Parathyroid adenoma (tissue), 2 donors: ENCODE results near the gene FLYWCH1.
"Not testable (repeated sequence)": the region's sequence is repeated elsewhere in the genome, so short reads cannot be mapped to it uniquely, and the experiment has no call there.

ENCODE experiments used
- H2AFZ ChIP-seq: fragments of 300-600 bp; sonication (generic); one replicate; pipeline ENCODE4 v1.7.0; 2017; ENCODE audit warnings: antibody characterized with exemption, mild to moderate bottlenecking
- H3K27ac ChIP-seq: fragments of 300-600 bp; sonication (generic); one replicate; pipeline ENCODE4 v1.7.0; 2017
- H3K27me3 ChIP-seq: fragments of 300-600 bp; sonication (generic); one replicate; pipeline ENCODE4 v1.7.0; 2017; ENCODE audit warnings: low read length; ENCODE audit not compliant: control insufficient read depth, insufficient read depth
- H3K36me3 ChIP-seq: fragments of 300-600 bp; sonication (generic); one replicate; pipeline ENCODE4 v1.7.0; 2017; ENCODE audit warnings: low read length; ENCODE audit not compliant: control insufficient read depth, insufficient read depth
- H3K4me1 ChIP-seq: fragments of 300-600 bp; sonication (generic); one replicate; pipeline ENCODE4 v1.7.0; 2017; ENCODE audit warnings: control low read depth
- H3K4me2 ChIP-seq: fragments of 300-600 bp; sonication (generic); one replicate; pipeline ENCODE4 v1.7.0; 2017; ENCODE audit warnings: low read length
- H3K4me3 ChIP-seq: fragments of 300-600 bp; sonication (generic); one replicate; pipeline ENCODE4 v1.7.0; 2017; ENCODE audit warnings: low read depth, low read length
- H3K79me2 ChIP-seq: fragments of 300-600 bp; sonication (generic); one replicate; pipeline ENCODE4 v1.7.0; 2017; ENCODE audit warnings: control low read depth
- H3K9ac ChIP-seq: fragments of 300-600 bp; sonication (generic); one replicate; pipeline ENCODE4 v1.7.0; 2017; ENCODE audit warnings: mild to moderate bottlenecking
- H3K9me3 ChIP-seq: fragments of 300-600 bp; sonication (generic); one replicate; pipeline ENCODE4 v1.7.0; 2017; ENCODE audit warnings: low read length; ENCODE audit not compliant: control insufficient read depth
- TF ChIP-seq, protein P1 (sequence below): fragments of 300-600 bp; sonication (generic); IDR thresholded peaks from one replicate; pipeline ENCODE4 v1.7.0; 2017; ENCODE audit warnings: antibody characterized with exemption, mild to moderate bottlenecking
- donor health status: primary hyperparathyroidism.

FLYWCH1 gene

DNA sequence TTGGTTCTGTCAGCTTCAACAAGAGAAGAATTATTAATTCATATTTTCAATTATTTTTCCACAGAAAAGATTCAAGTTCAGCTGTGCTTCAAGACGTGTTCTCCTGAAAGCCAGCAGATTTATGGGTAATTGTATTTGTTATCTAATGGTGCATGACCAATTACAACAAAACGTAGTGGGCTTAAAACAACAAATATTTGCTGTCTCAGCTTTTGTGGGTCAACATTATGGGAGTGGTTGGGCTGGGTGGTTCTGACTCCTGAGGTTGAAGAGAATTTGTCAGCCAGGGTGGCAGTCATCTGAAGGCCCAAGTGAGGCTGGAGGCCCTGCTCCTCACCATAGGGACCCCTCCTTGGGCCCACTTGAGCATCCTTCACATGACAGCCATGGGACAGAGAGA lies 28.2 kb downstream of the FLYWCH1 start:
- H2AFZ ChIP-seq, result no peak overlapping the region

DNA sequence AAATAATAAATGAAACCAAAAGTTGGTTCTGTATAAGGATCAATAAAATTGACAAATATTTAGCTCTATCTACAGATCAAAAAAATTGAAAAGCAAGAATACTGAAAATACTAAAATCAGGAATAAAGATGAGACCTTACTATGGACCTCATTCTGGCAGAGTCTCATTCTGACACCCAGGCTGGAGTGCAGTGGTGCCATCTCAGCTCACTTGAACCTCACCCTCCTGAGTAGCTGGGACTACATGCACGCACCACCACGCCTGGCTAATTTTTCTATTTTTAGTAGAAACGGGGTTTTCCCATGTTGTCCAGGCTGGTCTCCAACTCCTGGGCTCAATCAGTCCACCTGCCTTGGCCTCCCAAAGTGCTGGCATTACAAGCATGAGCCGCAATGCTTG lies 30.3 kb downstream of the FLYWCH1 start:
- H2AFZ ChIP-seq, result no peak overlapping the region
- H3K9ac ChIP-seq, result no peak overlapping the region
- H3K4me1 ChIP-seq, result no peaks in the 10 kb centered on the region
- H3K36me3 ChIP-seq, result no peaks in the 10 kb centered on the region
- TF ChIP-seq, protein P1, sequence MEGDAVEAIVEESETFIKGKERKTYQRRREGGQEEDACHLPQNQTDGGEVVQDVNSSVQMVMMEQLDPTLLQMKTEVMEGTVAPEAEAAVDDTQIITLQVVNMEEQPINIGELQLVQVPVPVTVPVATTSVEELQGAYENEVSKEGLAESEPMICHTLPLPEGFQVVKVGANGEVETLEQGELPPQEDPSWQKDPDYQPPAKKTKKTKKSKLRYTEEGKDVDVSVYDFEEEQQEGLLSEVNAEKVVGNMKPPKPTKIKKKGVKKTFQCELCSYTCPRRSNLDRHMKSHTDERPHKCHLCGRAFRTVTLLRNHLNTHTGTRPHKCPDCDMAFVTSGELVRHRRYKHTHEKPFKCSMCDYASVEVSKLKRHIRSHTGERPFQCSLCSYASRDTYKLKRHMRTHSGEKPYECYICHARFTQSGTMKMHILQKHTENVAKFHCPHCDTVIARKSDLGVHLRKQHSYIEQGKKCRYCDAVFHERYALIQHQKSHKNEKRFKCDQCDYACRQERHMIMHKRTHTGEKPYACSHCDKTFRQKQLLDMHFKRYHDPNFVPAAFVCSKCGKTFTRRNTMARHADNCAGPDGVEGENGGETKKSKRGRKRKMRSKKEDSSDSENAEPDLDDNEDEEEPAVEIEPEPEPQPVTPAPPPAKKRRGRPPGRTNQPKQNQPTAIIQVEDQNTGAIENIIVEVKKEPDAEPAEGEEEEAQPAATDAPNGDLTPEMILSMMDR, result no peak
- no peaks in the 10 kb centered on the region for H3K9me3 ChIP-seq
- H3K4me2 ChIP-seq, result no peak overlapping the region
- no peaks in the 10 kb centered on the region for H3K79me2 ChIP-seq
- no peaks in the 10 kb centered on the region for H3K27me3 ChIP-seq
- H3K27ac ChIP-seq, result no peak overlapping the region
- no peak overlapping the region for H3K4me3 ChIP-seq

More for the DNA sequence above, 28.2 kb downstream of the FLYWCH1 start:
- Histone ChIP-seq H3K79me2 (no peaks in the 10 kb centered on the region), H3K27ac (no peak overlapping the region), H3K9me3 (no peaks in the 10 kb centered on the region), H3K9ac (no peak overlapping the region), H3K27me3 (no peaks in the 10 kb centered on the region), H3K36me3 (no peaks in the 10 kb centered on the region), H3K4me2 (no peak overlapping the region), H3K4me1 (no peaks in the 10 kb centered on the region), H3K4me3 (no peak overlapping the region)
- TF ChIP-seq, protein P1, result no peak

DNA sequence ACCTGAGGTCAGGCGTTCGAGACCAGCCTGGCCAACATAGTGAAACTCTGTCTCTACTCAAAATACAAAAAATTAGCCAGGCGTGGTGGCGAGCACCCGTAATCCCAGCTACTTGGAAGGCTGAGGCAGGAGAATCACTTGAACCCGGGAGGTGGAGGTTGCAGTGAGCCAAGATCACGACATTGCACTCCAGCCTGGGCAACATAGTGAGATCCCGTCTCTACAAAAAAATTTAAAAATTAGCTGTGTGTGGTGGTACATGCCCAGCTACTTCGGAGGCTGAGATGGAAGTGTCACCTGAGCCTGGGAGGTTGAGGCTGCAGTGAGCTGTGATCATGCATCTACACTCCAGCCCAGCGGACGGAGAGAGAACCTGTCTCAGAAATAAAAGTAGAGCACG lies 32.0 kb downstream of the FLYWCH1 start:
- H3K9ac ChIP-seq, H3K27me3 ChIP-seq, H3K79me2 ChIP-seq, H3K9me3 ChIP-seq, H2AFZ ChIP-seq, H3K4me1 ChIP-seq, H3K4me3 ChIP-seq, H3K36me3 ChIP-seq, H3K4me2 ChIP-seq, H3K27ac ChIP-seq: not testable (repeated sequence)

DNA sequence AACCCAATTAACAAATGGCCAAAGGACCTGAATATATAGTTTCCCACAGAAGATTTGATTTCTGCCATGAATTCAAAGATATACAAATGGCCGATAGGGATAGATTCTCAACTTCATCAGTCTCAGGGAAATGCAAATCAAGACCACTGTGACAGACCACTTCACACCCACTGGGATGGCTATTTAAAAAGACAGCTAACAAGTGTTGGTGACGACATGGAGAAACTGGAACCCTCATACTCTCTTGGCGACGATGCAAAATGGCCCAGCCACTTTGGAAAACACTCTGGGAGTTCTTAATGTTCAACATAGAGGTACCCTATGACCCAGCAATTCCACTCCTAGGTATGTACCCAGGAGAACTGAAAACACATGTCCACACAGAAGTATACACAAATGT lies 34.9 kb downstream of the FLYWCH1 start:
- no peaks in the 10 kb centered on the region for H3K27me3 ChIP-seq

DNA sequence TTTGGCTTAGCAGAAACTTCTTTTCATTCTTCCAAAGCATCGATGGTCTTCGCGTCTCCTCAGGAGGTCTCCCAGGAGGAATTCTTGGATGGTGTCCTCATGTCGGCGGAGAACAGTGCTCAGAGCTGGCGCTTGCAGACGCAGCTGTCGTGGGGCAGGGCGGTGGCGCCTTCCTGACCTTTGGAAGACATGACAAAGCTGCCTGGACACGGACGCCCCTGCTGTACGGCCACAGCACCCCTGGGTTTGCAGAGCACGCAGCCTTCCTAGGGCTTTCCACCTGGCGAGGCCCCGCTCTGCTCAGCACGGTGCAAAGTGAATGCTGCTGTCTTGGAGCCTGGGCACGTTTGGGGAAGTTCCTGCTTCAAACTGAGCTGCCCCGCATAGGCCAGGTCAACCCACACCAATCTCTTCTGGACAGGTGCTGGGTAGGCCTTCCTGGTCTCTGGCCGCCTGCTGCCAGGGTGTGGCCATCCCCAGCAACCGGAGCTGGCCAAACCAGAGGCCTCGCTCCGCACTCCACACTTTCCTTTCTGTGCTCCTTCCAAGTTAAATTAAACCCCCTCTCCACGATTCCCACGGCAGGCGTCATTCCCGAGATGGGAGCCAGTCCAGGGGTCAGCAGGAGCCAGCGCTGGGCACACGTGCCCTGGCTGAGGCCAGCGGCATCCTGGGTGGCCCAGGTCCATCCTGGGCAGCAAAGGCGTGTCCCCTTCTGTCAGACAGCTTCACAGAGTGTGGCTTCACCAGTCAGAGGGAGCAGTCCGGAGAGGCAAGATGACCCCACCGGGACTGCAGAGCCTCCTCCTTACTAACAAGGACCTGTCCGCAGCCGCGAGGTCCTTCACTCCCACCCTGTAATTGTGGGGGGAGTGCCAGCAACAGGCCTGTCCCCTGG lies 37.3 kb downstream of the FLYWCH1 start:
- H3K4me3 ChIP-seq, result no peak overlapping the region
- no peak overlapping the region for H3K9ac ChIP-seq
- no peaks in the 10 kb centered on the region for H3K79me2 ChIP-seq
- H3K36me3 ChIP-seq, result no peaks in the 10 kb centered on the region
- H3K4me1 ChIP-seq, result peaks cover 3% of the 10 kb centered on the region
- TF ChIP-seq, protein P1, result no peak
- H3K27ac ChIP-seq, result no peak overlapping the region
- no peaks in the 10 kb centered on the region for H3K9me3 ChIP-seq
- H3K27me3 ChIP-seq, result no peaks in the 10 kb centered on the region
- H2AFZ ChIP-seq, result no peak overlapping the region
- H3K4me2 ChIP-seq, result no peak overlapping the region

More for the DNA sequence above, 34.9 kb downstream of the FLYWCH1 start:
- Histone ChIP-seq H3K4me2 (no peak overlapping the region), H3K9me3 (no peaks in the 10 kb centered on the region), H2AFZ (no peak overlapping the region), H3K36me3 (no peaks in the 10 kb centered on the region), H3K9ac (no peak overlapping the region), H3K4me1 (peaks cover 3% of the 10 kb centered on the region), H3K79me2 (no peaks in the 10 kb centered on the region), H3K27ac (no peak overlapping the region), H3K4me3 (no peak overlapping the region)
- TF ChIP-seq, protein P1, result no peak
